ENCODE measurements around the gene MRI1. TPM values are rescaled to one million over a fixed set of nuclear protein-coding genes. Genes with fewer than 3 reads are reported as not detected.
"Not testable (repeated sequence)": the region's sequence is repeated elsewhere in the genome, so short reads cannot be mapped to it uniquely, and the experiment has no call there.

The MRI1 gene
- total RNA-seq, 1 donor from 2014 or later = 20.2 TPM

DNA sequence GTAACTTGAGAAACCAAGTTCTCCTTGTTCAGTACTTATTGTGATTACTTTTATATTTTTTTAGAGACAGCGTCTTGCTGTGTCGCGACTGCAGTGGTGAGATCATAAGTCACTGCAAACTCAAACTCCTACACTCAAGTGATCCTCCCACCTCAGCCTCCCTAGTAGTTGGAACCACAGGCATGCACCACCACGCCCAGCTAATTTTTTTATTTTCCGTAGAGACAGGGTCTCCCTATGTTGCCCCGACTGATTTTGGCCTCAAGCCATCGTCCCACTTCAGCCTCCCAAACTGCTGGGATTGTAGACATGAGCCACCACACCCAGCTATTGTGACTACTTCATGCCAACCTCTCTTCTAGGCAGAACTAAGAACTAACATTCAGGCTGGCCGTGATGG lies 18.2 kb downstream of the MRI1 start:
- H3K27ac Mint-ChIP-seq (ENCODE audit: unreplicated experiment) = peak overlapping the region; percentile 94
- H3K27me3 Mint-ChIP-seq (ENCODE audit: low read depth) = no peaks in the 10 kb centered on the region
- no peak overlapping the region for H3K4me3 Mint-ChIP-seq (ENCODE audit: unreplicated experiment)
- H3K9me3 Mint-ChIP-seq (ENCODE audit: low read depth) = no peaks in the 10 kb centered on the region
- peaks cover 44% of the 10 kb centered on the region for H3K4me1 Mint-ChIP-seq (ENCODE audit: low read depth)
- H3K36me3 Mint-ChIP-seq (ENCODE audit: low read depth) = peaks cover 10% of the 10 kb centered on the region
- TF ChIP-seq, protein P1, sequence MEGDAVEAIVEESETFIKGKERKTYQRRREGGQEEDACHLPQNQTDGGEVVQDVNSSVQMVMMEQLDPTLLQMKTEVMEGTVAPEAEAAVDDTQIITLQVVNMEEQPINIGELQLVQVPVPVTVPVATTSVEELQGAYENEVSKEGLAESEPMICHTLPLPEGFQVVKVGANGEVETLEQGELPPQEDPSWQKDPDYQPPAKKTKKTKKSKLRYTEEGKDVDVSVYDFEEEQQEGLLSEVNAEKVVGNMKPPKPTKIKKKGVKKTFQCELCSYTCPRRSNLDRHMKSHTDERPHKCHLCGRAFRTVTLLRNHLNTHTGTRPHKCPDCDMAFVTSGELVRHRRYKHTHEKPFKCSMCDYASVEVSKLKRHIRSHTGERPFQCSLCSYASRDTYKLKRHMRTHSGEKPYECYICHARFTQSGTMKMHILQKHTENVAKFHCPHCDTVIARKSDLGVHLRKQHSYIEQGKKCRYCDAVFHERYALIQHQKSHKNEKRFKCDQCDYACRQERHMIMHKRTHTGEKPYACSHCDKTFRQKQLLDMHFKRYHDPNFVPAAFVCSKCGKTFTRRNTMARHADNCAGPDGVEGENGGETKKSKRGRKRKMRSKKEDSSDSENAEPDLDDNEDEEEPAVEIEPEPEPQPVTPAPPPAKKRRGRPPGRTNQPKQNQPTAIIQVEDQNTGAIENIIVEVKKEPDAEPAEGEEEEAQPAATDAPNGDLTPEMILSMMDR (IDR thresholded peaks at IDR 0.05) = no peak
- DNase-seq (ENCODE audit: low spot score) = no peak

DNA sequence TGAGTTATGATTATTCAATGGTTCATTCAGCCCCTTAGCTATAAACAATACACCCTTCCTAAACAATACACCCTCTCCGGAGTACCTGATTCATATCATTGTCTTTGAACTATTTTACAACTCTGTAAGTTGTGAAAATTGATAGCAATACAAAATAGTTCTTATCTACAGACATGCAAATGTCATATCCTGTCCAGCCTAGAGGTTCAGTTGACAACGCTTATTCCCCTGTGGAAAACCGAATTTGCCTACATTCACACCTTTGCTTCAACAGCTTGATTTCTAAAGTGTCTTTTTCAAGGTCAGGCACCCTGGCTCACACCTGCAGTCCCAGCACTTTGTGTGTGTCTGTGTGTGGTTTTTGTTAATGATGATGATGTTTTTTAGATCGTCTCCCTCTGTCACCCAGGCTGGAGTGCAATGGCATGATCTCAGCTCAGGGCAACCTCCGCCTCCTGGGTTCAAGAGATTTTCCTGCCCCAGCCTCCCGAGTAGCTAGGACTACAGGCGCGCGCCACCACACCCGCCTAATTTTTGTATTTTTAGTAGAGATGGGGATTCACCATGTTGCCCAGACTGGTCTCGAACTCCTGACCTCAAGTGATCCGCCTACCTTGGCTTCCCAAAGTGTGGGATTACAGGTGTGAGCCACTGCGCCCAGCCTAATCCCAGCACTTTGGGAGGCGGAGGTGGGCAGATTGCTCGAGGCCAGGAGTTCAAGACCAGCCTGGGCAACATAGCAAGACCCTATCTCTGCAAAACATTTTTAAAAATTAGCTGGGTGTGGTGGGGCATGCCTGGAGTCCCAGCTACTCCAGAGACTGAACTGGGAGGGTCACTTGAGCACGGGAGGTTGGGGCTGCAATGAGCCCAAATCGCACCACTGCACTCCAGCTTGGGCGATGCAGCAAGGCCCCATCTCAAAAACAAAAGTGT lies 19.5 kb downstream of the MRI1 start:
- TF ChIP-seq, protein P1 (IDR thresholded peaks at IDR 0.05) = no peak
- Mint-ChIP-seq H3K4me1 (ENCODE audit: low read depth) (peaks cover 57% of the 10 kb centered on the region), H3K4me3 (ENCODE audit: unreplicated experiment) (no peak overlapping the region), H3K36me3 (ENCODE audit: low read depth) (peaks cover 6% of the 10 kb centered on the region), H3K9me3 (ENCODE audit: low read depth) (no peaks in the 10 kb centered on the region), H3K27ac (ENCODE audit: unreplicated experiment) (no peak overlapping the region), H3K27me3 (ENCODE audit: low read depth) (no peaks in the 10 kb centered on the region)
- DNase-seq (ENCODE audit: low spot score) = no peak

DNA sequence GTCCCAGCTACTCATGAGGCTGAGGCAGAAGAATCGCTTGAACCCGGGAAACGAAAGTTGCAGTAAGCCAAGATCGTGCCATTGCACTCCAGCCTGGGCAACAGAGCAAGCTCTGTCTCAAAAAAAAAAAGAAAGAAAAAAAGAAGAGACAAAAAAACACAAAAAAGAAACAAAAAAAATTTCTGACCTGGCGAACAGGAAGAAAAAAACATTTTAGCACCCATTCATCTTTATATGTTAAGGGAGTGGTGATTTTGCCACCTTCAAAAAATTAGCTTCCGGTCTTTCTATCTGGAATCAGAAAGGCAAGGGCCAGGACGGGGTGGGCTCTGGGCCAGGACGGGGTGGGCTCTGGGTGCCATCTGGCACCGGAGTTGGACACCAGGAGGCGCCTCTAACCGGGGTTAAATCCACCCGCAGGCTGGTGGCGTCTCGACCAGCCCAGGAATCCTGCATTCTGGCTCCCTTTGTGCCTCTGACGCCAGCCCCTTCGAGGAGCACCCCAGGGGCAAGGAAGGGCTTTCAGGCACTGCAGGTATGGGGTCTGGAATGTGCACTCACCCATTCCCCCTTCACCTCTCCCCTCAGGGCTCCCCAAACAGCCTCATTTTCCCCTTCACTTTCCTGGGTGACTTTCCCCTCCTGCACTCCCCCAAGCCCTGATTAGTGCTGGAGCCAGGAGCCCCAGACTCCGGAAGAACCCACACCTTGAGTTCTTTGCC lies 20.6 kb downstream of the MRI1 start:
- H3K27me3 Mint-ChIP-seq (ENCODE audit: low read depth) = no peaks in the 10 kb centered on the region
- no peak overlapping the region for H3K4me3 Mint-ChIP-seq (ENCODE audit: unreplicated experiment)
- no peaks in the 10 kb centered on the region for H3K9me3 Mint-ChIP-seq (ENCODE audit: low read depth)
- DNase-seq (ENCODE audit: low spot score) = no peak
- H3K36me3 Mint-ChIP-seq (ENCODE audit: low read depth) = no peaks in the 10 kb centered on the region
- peak overlapping the region; percentile 83 for H3K27ac Mint-ChIP-seq (ENCODE audit: unreplicated experiment)
- TF ChIP-seq, protein P1 (IDR thresholded peaks at IDR 0.05) = peak; percentile 88
- peaks cover 64% of the 10 kb centered on the region for H3K4me1 Mint-ChIP-seq (ENCODE audit: low read depth)

DNA sequence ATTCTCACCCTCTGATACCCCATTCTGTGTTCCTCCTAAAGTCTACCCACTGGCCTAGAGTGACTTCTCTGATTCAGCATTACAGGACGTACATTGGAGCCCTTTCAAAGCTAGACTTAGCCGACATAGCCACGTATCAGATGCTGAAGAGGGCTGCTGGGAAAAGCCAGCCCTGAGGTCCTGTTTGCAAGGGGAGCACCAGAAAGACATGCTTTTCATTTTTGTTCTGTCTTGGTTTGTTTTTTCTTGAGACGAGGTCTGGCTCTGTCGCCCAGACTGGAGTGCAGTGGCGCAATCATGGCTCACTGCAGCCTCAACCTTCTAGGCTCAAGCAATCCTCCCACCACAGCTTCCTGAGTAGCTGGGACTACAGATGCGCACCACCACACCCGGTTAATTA lies 24.7 kb downstream of the MRI1 start:
- Mint-ChIP-seq H3K27me3 (ENCODE audit: low read depth) (no peaks in the 10 kb centered on the region), H3K36me3 (ENCODE audit: low read depth) (no peaks in the 10 kb centered on the region), H3K27ac (ENCODE audit: unreplicated experiment) (peak overlapping the region; percentile 100), H3K4me1 (ENCODE audit: low read depth) (peaks cover 46% of the 10 kb centered on the region), H3K4me3 (ENCODE audit: unreplicated experiment) (no peak overlapping the region), H3K9me3 (ENCODE audit: low read depth) (no peaks in the 10 kb centered on the region)
- TF ChIP-seq, protein P1 (IDR thresholded peaks at IDR 0.05) = no peak
- no peak for DNase-seq (ENCODE audit: low spot score)

DNA sequence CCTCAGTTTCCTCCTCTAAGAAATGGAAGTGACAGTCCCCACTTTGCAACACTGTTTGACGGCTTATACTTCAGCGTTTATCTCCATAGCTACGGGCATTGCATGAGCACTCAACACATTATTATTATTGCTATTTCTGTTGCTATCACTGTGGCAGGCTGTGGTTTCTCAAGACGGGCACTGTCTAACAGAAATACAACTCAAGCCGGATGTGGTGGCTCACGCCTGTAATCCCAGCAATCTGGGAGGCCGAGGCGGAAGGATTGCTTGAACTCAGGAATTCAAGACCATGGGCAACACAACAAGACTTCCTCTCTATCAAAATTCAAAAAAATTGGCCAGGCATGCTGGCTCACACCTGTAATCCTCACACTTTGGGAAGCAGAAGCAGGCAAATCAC lies 26.0 kb downstream of the MRI1 start:
- H3K27ac Mint-ChIP-seq (ENCODE audit: unreplicated experiment) = peak overlapping the region; percentile 69
- no peaks in the 10 kb centered on the region for H3K36me3 Mint-ChIP-seq (ENCODE audit: low read depth)
- H3K27me3 Mint-ChIP-seq (ENCODE audit: low read depth) = no peaks in the 10 kb centered on the region
- no peak overlapping the region for H3K4me3 Mint-ChIP-seq (ENCODE audit: unreplicated experiment)
- TF ChIP-seq, protein P1 (IDR thresholded peaks at IDR 0.05) = no peak
- DNase-seq (ENCODE audit: low spot score) = no peak
- peaks cover 48% of the 10 kb centered on the region for H3K4me1 Mint-ChIP-seq (ENCODE audit: low read depth)
- no peaks in the 10 kb centered on the region for H3K9me3 Mint-ChIP-seq (ENCODE audit: low read depth)

DNA sequence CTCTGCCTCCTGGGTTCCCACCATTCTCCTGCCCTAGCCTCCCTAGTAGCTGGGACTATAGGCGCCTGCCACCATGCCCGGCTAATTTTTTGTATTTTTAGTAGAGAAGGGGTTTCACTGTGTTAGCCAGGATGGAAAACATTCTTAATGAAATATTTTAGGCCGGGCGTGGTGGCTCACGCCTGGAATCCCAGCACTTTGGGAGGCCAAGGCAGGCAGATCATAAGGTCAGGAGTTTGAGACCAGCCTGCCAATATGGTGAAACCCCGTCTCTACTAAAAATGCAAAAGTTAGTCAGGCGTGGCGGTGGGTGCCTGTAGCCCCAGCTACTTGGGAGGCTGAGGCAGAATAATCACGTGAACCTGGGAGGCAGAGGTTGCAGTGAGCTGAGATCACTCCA lies 29.0 kb downstream of the MRI1 start:
- H3K4me3 Mint-ChIP-seq (ENCODE audit: unreplicated experiment); H3K36me3 Mint-ChIP-seq (ENCODE audit: low read depth); H3K9me3 Mint-ChIP-seq (ENCODE audit: low read depth); H3K27me3 Mint-ChIP-seq (ENCODE audit: low read depth); DNase-seq (ENCODE audit: low spot score): not testable (repeated sequence)
- Mint-ChIP-seq H3K27ac (ENCODE audit: unreplicated experiment) (peak overlapping the region; percentile 98), H3K4me1 (ENCODE audit: low read depth) (peaks cover 58% of the 10 kb centered on the region)
